H1 (cell line): Measurements from ENCODE around the gene AFF1. TPM values are rescaled to one million over a fixed set of nuclear protein-coding genes. Genes with fewer than 3 reads are reported as not detected.

Experiments
- CTCF ChIA-PET: fragments of 300-600 bp; sonication (Branson Sonifier 250); formaldehyde crosslinking; loops from one replicate; lab custom pipeline; 2021; ENCODE audit not compliant: partially characterized antibody; lab: Charles Lee
- POLR2A ChIA-PET: fragments of 300-600 bp; sonication (Branson Sonifier 250); formaldehyde crosslinking; loops from one replicate; lab custom pipeline; 2021; ENCODE audit warnings: inconsistent platforms; ENCODE audit not compliant: partially characterized antibody; lab: Charles Lee
- DNase-seq, 2 experiments: peaks; one replicate each; pipeline versions ENCODE4 v3.0.0 to v3.0.0-alpha.2; 2010 to 2022; ENCODE audit warnings: low spot score in 2 of 2, low read depth in 1 of 2, mixed read lengths in 1 of 2
- FAIRE-seq: peaks from 2 replicates; lab custom pipeline; 2011; peaks lifted over from hg19 to GRCh38; lab: Jason Lieb, UNC
- H2AFZ ChIP-seq: 2 replicates; pipeline ENCODE4 v1.8.1; 2012; ENCODE audit warnings: low read length, inconsistent platforms
- H2AK5ac ChIP-seq: 2 replicates; pipeline ENCODE4 v1.6.1; 2013; ENCODE audit warnings: low read depth, low read length
- H2BK120ac ChIP-seq: replicated peaks from 2 replicates; pipeline ENCODE3; 2013; ENCODE audit warnings: low read depth, low read length, inconsistent platforms
- H2BK12ac ChIP-seq: 2 replicates; pipeline ENCODE4 v1.6.1; 2013; ENCODE audit warnings: low read depth, low read length
- H2BK15ac ChIP-seq: 2 replicates; pipeline ENCODE4 v1.6.1; 2013; ENCODE audit warnings: low read length
- H2BK20ac ChIP-seq: 2 replicates; pipeline ENCODE4 v1.6.1; 2013; ENCODE audit warnings: low read length
- H2BK5ac ChIP-seq: 2 replicates; pipeline ENCODE4 v1.6.1; 2013; ENCODE audit warnings: low read depth, low read length
- H3K14ac ChIP-seq: 2 replicates; pipeline ENCODE4 v1.6.1; 2013; ENCODE audit warnings: inconsistent platforms; ENCODE audit not compliant: insufficient read length
- H3K18ac ChIP-seq: 2 replicates; pipeline ENCODE4 v1.6.1; 2013; ENCODE audit warnings: low read length; ENCODE audit errors: extremely low read depth
- H3K23ac ChIP-seq: 2 replicates; pipeline ENCODE4 v1.6.1; 2013; ENCODE audit warnings: inconsistent platforms; ENCODE audit not compliant: insufficient read length
- H3K23me2 ChIP-seq: 2 replicates; pipeline ENCODE4 v1.6.1; 2013; ENCODE audit warnings: low read depth, low read length
- H3K27ac ChIP-seq: 2 replicates; pipeline ENCODE4 v1.6.1; 2011; ENCODE audit warnings: low read depth, low read length, inconsistent platforms
- H3K27me3 ChIP-seq, 4 experiments: replicated peaks in 1 of 4; 1 replicate in 1 of 4; 2 replicates in 3 of 4; pipeline versions ENCODE4 v1.6.1 to v1.8.1; 2011 to 2013; ENCODE audit warnings: low read length in 3 of 4, mild to moderate bottlenecking in 3 of 4, inconsistent platforms in 2 of 4, mixed read lengths in 2 of 4, moderate library complexity in 1 of 4; ENCODE audit not compliant: control insufficient read depth in 3 of 4, insufficient read depth in 3 of 4; ENCODE audit errors: extremely low read depth in 1 of 4
- H3K36me3 ChIP-seq, 4 experiments: 2 replicates each; pipeline versions ENCODE4 v1.6.1 to v1.8.1; 2011 to 2013; ENCODE audit warnings: mild to moderate bottlenecking in 4 of 4, low read length in 3 of 4, moderate library complexity in 2 of 4, control low read depth in 1 of 4, inconsistent platforms in 1 of 4; ENCODE audit not compliant: insufficient read depth in 4 of 4, control insufficient read depth in 2 of 4
- H3K4ac ChIP-seq: replicated peaks from 2 replicates; pipeline ENCODE3; 2013; ENCODE audit warnings: low read length, low read depth, mixed read lengths, inconsistent platforms; ENCODE audit not compliant: insufficient read length
- H3K4me1 ChIP-seq, 4 experiments: replicated peaks in 1 of 4; 1 replicate in 1 of 4; 2 replicates in 3 of 4; pipeline versions ENCODE4 v1.6.1 to v1.8.1; 2011 to 2013; ENCODE audit warnings: low read length in 3 of 4, inconsistent platforms in 2 of 4, mixed read lengths in 1 of 4; ENCODE audit not compliant: insufficient read depth in 4 of 4, control insufficient read depth in 3 of 4
- H3K4me2 ChIP-seq, 2 experiments: 2 replicates each; pipeline versions ENCODE4 v1.6.1 to v1.8.1; 2011 to 2013; ENCODE audit warnings: low read depth in 2 of 2, low read length in 2 of 2, control low read depth in 1 of 2, inconsistent platforms in 1 of 2, mild to moderate bottlenecking in 1 of 2; ENCODE audit not compliant: insufficient read depth in 1 of 2
- H3K4me3 ChIP-seq, 4 experiments: fragments of 200-600, 300-600 bp in 1 of 4; sonication (generic), shearing (Covaris generic), sonication (Bioruptor Twin) in 1 of 4; 2 replicates each; pipeline versions ENCODE4 v1.5.1 to v1.8.1; 2011 to 2016; ENCODE audit warnings: low read length in 4 of 4, low read depth in 3 of 4, control low read depth in 2 of 4, inconsistent platforms in 2 of 4, mild to moderate bottlenecking in 2 of 4, mixed read lengths in 1 of 4, moderate library complexity in 1 of 4; ENCODE audit not compliant: insufficient read depth in 2 of 4; ENCODE audit errors: extremely low read depth in 1 of 4
- H3K56ac ChIP-seq: replicated peaks from 2 replicates; pipeline ENCODE3; 2013; ENCODE audit warnings: low read depth, mild to moderate bottlenecking, mixed read lengths, low read length, inconsistent platforms; ENCODE audit not compliant: insufficient read length
- H3K79me1 ChIP-seq: 2 replicates; pipeline ENCODE4 v1.6.1; 2013; ENCODE audit warnings: low read depth, low read length, control low read depth
- H3K79me2 ChIP-seq, 2 experiments: 2 replicates each; pipeline versions ENCODE4 v1.6.1 to v1.8.1; 2012 to 2013; ENCODE audit warnings: low read length in 2 of 2, mild to moderate bottlenecking in 2 of 2, inconsistent platforms in 1 of 2; ENCODE audit not compliant: insufficient read depth in 2 of 2, control insufficient read depth in 1 of 2
- H3K9ac ChIP-seq, 4 experiments: replicated peaks in 1 of 4; 1 replicate in 1 of 4; 2 replicates in 3 of 4; pipeline versions ENCODE4 v1.6.1 to v1.8.1; 2011 to 2013; ENCODE audit warnings: low read depth in 3 of 4, low read length in 3 of 4, control low read depth in 2 of 4, mild to moderate bottlenecking in 2 of 4, moderate library complexity in 2 of 4, inconsistent platforms in 1 of 4; ENCODE audit errors: extremely low read depth in 1 of 4
- H3K9me3 ChIP-seq, 2 experiments: 2 replicates each; pipeline versions ENCODE4 v1.6.1 to v1.8.1; 2012 to 2013; ENCODE audit warnings: mild to moderate bottlenecking in 2 of 2, moderate library complexity in 2 of 2, control low read depth in 1 of 2, inconsistent platforms in 1 of 2, low read depth in 1 of 2, low read length in 1 of 2, mixed read lengths in 1 of 2; ENCODE audit not compliant: insufficient read depth in 2 of 2
- H4K20me1 ChIP-seq, 2 experiments: replicated peaks in 1 of 2; 2 replicates each; pipeline versions ENCODE3 to v1.8.1; 2011 to 2013; ENCODE audit warnings: inconsistent platforms in 2 of 2, low read length in 2 of 2, mild to moderate bottlenecking in 1 of 2; ENCODE audit not compliant: insufficient read depth in 2 of 2, control insufficient read depth in 1 of 2
- H4K5ac ChIP-seq: 2 replicates; pipeline ENCODE4 v1.6.1; 2013; ENCODE audit warnings: low read length, low read depth, mixed read lengths, inconsistent platforms; ENCODE audit not compliant: insufficient read length
- H4K8ac ChIP-seq: 2 replicates; pipeline ENCODE4 v1.8.0; 2013; ENCODE audit warnings: mild to moderate bottlenecking, moderate library complexity, low read length, inconsistent platforms; ENCODE audit not compliant: insufficient read depth; ENCODE audit errors: extremely low read depth
- H4K91ac ChIP-seq: replicated peaks from 2 replicates; pipeline ENCODE3; 2013; ENCODE audit warnings: low read length, mixed read lengths, inconsistent platforms; ENCODE audit not compliant: insufficient read length
- CEBPB ChIP-seq: IDR thresholded peaks from 2 replicates; pipeline ENCODE4 v1.6.1; 2012; ENCODE audit warnings: low read depth, low read length
- MAFK ChIP-seq: IDR thresholded peaks from 2 replicates; pipeline ENCODE4 v1.6.1; 2012; ENCODE audit warnings: low read depth, mild to moderate bottlenecking, improper control_type of control experiment, low read length
- NRF1 ChIP-seq: IDR thresholded peaks from 2 replicates; pipeline ENCODE4 v1.6.1; 2011; ENCODE audit warnings: mild to moderate bottlenecking, low read depth, low read length, improper control_type of control experiment
- SAP30 ChIP-seq: fragments of 300-600 bp; sonication (generic); IDR thresholded peaks from 2 replicates; pipeline ENCODE4 v1.7.1; 2012; ENCODE audit warnings: low read length, moderate library complexity, mild to moderate bottlenecking, inconsistent platforms; ENCODE audit not compliant: insufficient read depth, insufficient replicate concordance
- SIX5 ChIP-seq: IDR thresholded peaks from 2 replicates; pipeline ENCODE4 v1.6.1; 2011; ENCODE audit warnings: mild to moderate bottlenecking, low read depth, low read length
- SP1 ChIP-seq: IDR thresholded peaks from 2 replicates; pipeline ENCODE4 v1.6.1; 2011; ENCODE audit warnings: low read depth, low read length
- TEAD4 ChIP-seq: IDR thresholded peaks from 2 replicates; pipeline ENCODE4 v1.6.1; 2012; ENCODE audit warnings: low read depth, low read length, inconsistent platforms, mixed read lengths
- WGBS, 2 experiments: shearing (Covaris generic) in 1 of 2; methylation state at CpG; one replicate each; pipeline versions ENCODE4 v1.1.6 to v1.1.7; 2013 to 2015; ENCODE audit warnings: low lambda C conversion rate in 2 of 2, mixed read lengths in 2 of 2, inconsistent platforms in 1 of 2, low coverage in 1 of 2, missing lambda C conversion rate in 1 of 2; ENCODE audit not compliant: insufficient replicate concordance in 2 of 2, insufficient coverage in 1 of 2, insufficient read length in 1 of 2; ENCODE audit errors: extremely low coverage in 1 of 2, missing lambda C conversion rate in 1 of 2; 5-methylcytosine and 5-hydroxymethylcytosine counted together
- polyA plus RNA-seq, 7 experiments: library from polyadenylated mRNA; depleted of rRNA in 3 of 7; stranded (reverse) in 5 of 7; unstranded in 2 of 7; fragments of >200 nt in 5 of 7; fragments of 200-250 nt in 2 of 7; gene quantifications; 1 replicate in 5 of 7; 2 replicates in 1 of 7; 4 replicates in 1 of 7; pipeline versions ENCODE4 v1.2.1 to v1.2.3, GENCODE V29; 2011 to 2013; ENCODE audit warnings: missing spikeins in 2 of 7, mixed read lengths in 2 of 7
- total RNA-seq: library from RNA; stranded (reverse); fragmentation: NEBNext Ultra II Directional; extraction: Animal tissue kit (Norgen Biotek cat#: 25700); gene quantifications from 2 replicates; pipeline ENCODE4 v1.2.1, GENCODE V29; 2021

Gene AFF1
- total and polyA plus RNA-seq, 2 of the 8 experiments (the other 6 are each of a cell fraction or from before 2014, with no cell fraction given), result 14.8 to 85.5 TPM

GRCh38 chr4:87117732-87118075 is 182.9 kb downstream of the AFF1 start:
- Histone ChIP-seq H3K9me3 (no peaks in the 10 kb centered on the region), H2AFZ (no peak overlapping the region), H3K9ac (no peak overlapping the region), H4K91ac (no peak overlapping the region), H3K36me3 (peaks cover 6 to 43% (median 18%) of the 10 kb centered on the region in 4 experiments), H2BK20ac (no peak overlapping the region), H4K5ac (no peak overlapping the region), H3K4me1 (peaks cover 0 to 5% (median 2%) of the 10 kb centered on the region in 4 experiments; a peak in 4 of 7 replicates), H4K20me1 (peaks cover 1 to 3% of the 10 kb centered on the region in 2 experiments), H3K79me1 (no peaks in the 10 kb centered on the region; the same call in 1 of the 2 replicates), H4K8ac (no peak overlapping the region), H3K4me3 (no peak overlapping the region), H3K27me3 (no peaks in the 10 kb centered on the region), H2BK12ac (no peak overlapping the region), H2BK120ac (no peak overlapping the region), H3K23ac (no peak overlapping the region), H3K23me2 (no peaks in the 10 kb centered on the region; the same call in 1 of the 2 replicates), H3K79me2 (peaks cover 0 to 16% of the 10 kb centered on the region in 2 experiments; a peak in 2 of 4 replicates), H3K4me2 (no peak overlapping the region), H3K56ac (no peak overlapping the region), H2BK15ac (no peak overlapping the region), H2BK5ac (no peak overlapping the region), H3K18ac (no peak overlapping the region), H2AK5ac (no peak overlapping the region), H3K27ac (no peak overlapping the region), H3K4ac (no peak overlapping the region), H3K14ac (no peak overlapping the region)
- FAIRE-seq (no peak), DNase-seq (no peak)
- CTCF ChIA-PET, result interaction anchor here (0.7 to 2.1 kb wide), 8 partner anchors 22 to 475 kb away, joined by 3 to 7 read pairs (median 5); no protein-coding TSS in a partner anchor
- POLR2A ChIA-PET, result interaction anchor here (1.4 kb wide), 1 partner anchor 173 kb away, joined by 4 read pairs; no protein-coding TSS in a partner anchor
- TF ChIP-seq SP1 (no peak), NRF1 (no peak), SAP30 (no peak), MAFK (no peak), TEAD4 (no peak), CEBPB (no peak), SIX5 (no peak)
- 91% methylated on average over 5 of the region's 5 CpGs; no CpG with 5 or more reads in 1 of the 2 experiments for WGBS, 2 experiments
